ENCODE results near the gene MEF2C. TPM values are rescaled to one million over a fixed set of nuclear protein-coding genes. Genes with fewer than 3 reads are reported as not detected.
A peak's percentile ranks its signal among the peaks of the same experiment; 100 is the strongest.

MEF2C gene
- total RNA-seq, 1 donor from 2014 or later, result 20.5 TPM

- no peak overlapping the region for H3K4me3 Mint-ChIP-seq (ENCODE audit: unreplicated experiment)
- no peaks in the 10 kb centered on the region for H3K27me3 Mint-ChIP-seq (ENCODE audit: low read depth, unreplicated experiment)
- H3K9me3 Mint-ChIP-seq (ENCODE audit: unreplicated experiment), result no peaks in the 10 kb centered on the region
- no peaks in the 10 kb centered on the region for H3K36me3 Mint-ChIP-seq (ENCODE audit: low read depth, unreplicated experiment)
- H3K4me1 Mint-ChIP-seq (ENCODE audit: low read depth, unreplicated experiment), result peaks cover 16% of the 10 kb centered on the region
- TF ChIP-seq EZH2 (IDR thresholded peaks at IDR 0.05; ENCODE audit: insufficient read depth, low read length) (no peak), CTCF (IDR thresholded peaks at IDR 0.05; ENCODE audit: insufficient read depth, low read depth, low read length) (no peak)
- H2AFZ ChIP-seq (ENCODE audit: low read depth, low read length), result peak overlapping the region; percentile 49
- no peaks in the 10 kb centered on the region for H3K36me3 ChIP-seq (ENCODE audit: insufficient read depth, low read length)
- no peaks in the 10 kb centered on the region for H4K20me1 ChIP-seq (ENCODE audit: insufficient read depth, low read length)
- H3K27ac Mint-ChIP-seq (ENCODE audit: unreplicated experiment), result peak overlapping the region; percentile 88
- H3K27ac ChIP-seq (ENCODE audit: low read depth, low read length), result peak overlapping the region; percentile 68
- peak; percentile 81 for FAIRE-seq
- H3K9ac ChIP-seq (ENCODE audit: low read length), result peak overlapping the region; percentile 71
- H3K79me2 ChIP-seq (ENCODE audit: insufficient read depth, low read length), result no peaks in the 10 kb centered on the region
- H3K4me2 ChIP-seq (ENCODE audit: low read length), result peak overlapping the region; percentile 78
- no peaks in the 10 kb centered on the region for H3K27me3 ChIP-seq (ENCODE audit: insufficient read depth, low read length)
- no peaks in the 10 kb centered on the region for H3K9me3 ChIP-seq (ENCODE audit: insufficient read depth, low read depth, low read length)
- H3K4me1 ChIP-seq (ENCODE audit: insufficient read depth, low read length), result peaks cover 14% of the 10 kb centered on the region
- DNase-seq (ENCODE audit: low read depth), result peak; percentile 83
- H3K4me3 ChIP-seq (ENCODE audit: insufficient read depth, low read depth, low read length), result no peak overlapping the region
Measured at GRCh38 chr5:88732181-88732633, 150.8 kb downstream of the MEF2C start.

- Histone ChIP-seq H2AFZ (ENCODE audit: low read depth, low read length) (no peak overlapping the region), H3K4me2 (ENCODE audit: low read length) (no peak overlapping the region), H3K4me3 (ENCODE audit: insufficient read depth, low read depth, low read length) (no peak overlapping the region), H3K9ac (ENCODE audit: low read length) (no peak overlapping the region), H4K20me1 (ENCODE audit: insufficient read depth, low read length) (no peaks in the 10 kb centered on the region), H3K4me1 (ENCODE audit: insufficient read depth, low read length) (peaks cover 14% of the 10 kb centered on the region), H3K36me3 (ENCODE audit: insufficient read depth, low read length) (no peaks in the 10 kb centered on the region), H3K9me3 (ENCODE audit: insufficient read depth, low read depth, low read length) (no peaks in the 10 kb centered on the region), H3K79me2 (ENCODE audit: insufficient read depth, low read length) (no peaks in the 10 kb centered on the region), H3K27me3 (ENCODE audit: insufficient read depth, low read length) (no peaks in the 10 kb centered on the region), H3K27ac (ENCODE audit: low read depth, low read length) (no peak overlapping the region)
- Mint-ChIP-seq H3K4me3 (ENCODE audit: unreplicated experiment) (no peak overlapping the region), H3K9me3 (ENCODE audit: unreplicated experiment) (no peaks in the 10 kb centered on the region), H3K27me3 (ENCODE audit: low read depth, unreplicated experiment) (no peaks in the 10 kb centered on the region), H3K36me3 (ENCODE audit: low read depth, unreplicated experiment) (no peaks in the 10 kb centered on the region), H3K4me1 (ENCODE audit: low read depth, unreplicated experiment) (peaks cover 16% of the 10 kb centered on the region), H3K27ac (ENCODE audit: unreplicated experiment) (no peak overlapping the region)
- TF ChIP-seq CTCF (IDR thresholded peaks at IDR 0.05; ENCODE audit: insufficient read depth, low read depth, low read length), result no peak
- no peak for TF ChIP-seq EZH2 (IDR thresholded peaks at IDR 0.05; ENCODE audit: insufficient read depth, low read length)
- no peak for DNase-seq (ENCODE audit: low read depth)
- FAIRE-seq, result no peak
Measured at GRCh38 chr5:88729829-88730182, 153.2 kb downstream of the MEF2C start.

- Mint-ChIP-seq H3K36me3 (ENCODE audit: low read depth, unreplicated experiment) (no peaks in the 10 kb centered on the region), H3K4me3 (ENCODE audit: unreplicated experiment) (no peak overlapping the region), H3K4me1 (ENCODE audit: low read depth, unreplicated experiment) (peaks cover 16% of the 10 kb centered on the region), H3K27me3 (ENCODE audit: low read depth, unreplicated experiment) (no peaks in the 10 kb centered on the region), H3K9me3 (ENCODE audit: unreplicated experiment) (no peaks in the 10 kb centered on the region), H3K27ac (ENCODE audit: unreplicated experiment) (no peak overlapping the region)
- Histone ChIP-seq H3K4me1 (ENCODE audit: insufficient read depth, low read length) (peaks cover 14% of the 10 kb centered on the region), H3K27me3 (ENCODE audit: insufficient read depth, low read length) (no peaks in the 10 kb centered on the region), H3K36me3 (ENCODE audit: insufficient read depth, low read length) (no peaks in the 10 kb centered on the region), H3K9ac (ENCODE audit: low read length) (no peak overlapping the region), H3K4me3 (ENCODE audit: insufficient read depth, low read depth, low read length) (no peak overlapping the region), H4K20me1 (ENCODE audit: insufficient read depth, low read length) (no peaks in the 10 kb centered on the region), H3K9me3 (ENCODE audit: insufficient read depth, low read depth, low read length) (no peaks in the 10 kb centered on the region), H3K27ac (ENCODE audit: low read depth, low read length) (no peak overlapping the region), H3K4me2 (ENCODE audit: low read length) (no peak overlapping the region), H2AFZ (ENCODE audit: low read depth, low read length) (no peak overlapping the region), H3K79me2 (ENCODE audit: insufficient read depth, low read length) (no peaks in the 10 kb centered on the region)
- FAIRE-seq, result peak; percentile 82
- peak; percentile 51 for DNase-seq (ENCODE audit: low read depth)
- TF ChIP-seq EZH2 (IDR thresholded peaks at IDR 0.05; ENCODE audit: insufficient read depth, low read length) (no peak), CTCF (IDR thresholded peaks at IDR 0.05; ENCODE audit: insufficient read depth, low read depth, low read length) (peak; percentile 86)
Measured at GRCh38 chr5:88729084-88729828, 153.7 kb downstream of the MEF2C start.
